Subcutaneous adipose tissue (tissue), 4 donors: ENCODE data around the gene OR14C36. TPM values are rescaled to one million over a fixed set of nuclear protein-coding genes. Genes with fewer than 3 reads are reported as not detected.

Source experiments
- CTCF ChIP-seq: fragments of 450-650 bp; IDR thresholded peaks from one replicate; pipeline ENCODE4 v1.5.1; 2016; ENCODE audit warnings: low read depth, mild to moderate bottlenecking, control low read depth, antibody characterized with exemption, moderate library complexity
- total RNA-seq, 4 donors: library from RNA; depleted of rRNA; stranded (reverse); fragments of >200 nt; gene quantifications; one replicate each; pipeline ENCODE4 v1.1.0, GENCODE V29; 2016

OR14C36 gene
- not detected for total RNA-seq

- TF ChIP-seq CTCF: no peak
Observed at GRCh38 chr1:248348475-248348874, at the start of gene OR14C36. OR14C36 (plus strand) TSS chr1:248348775; CDS start chr1:248348775, 0 bp downstream.

- no peak for TF ChIP-seq CTCF
Observed at GRCh38 chr1:248303324-248303723, 45.3 kb upstream of the OR14C36 start, which contains the start of gene OR2T12. OR2T12 (minus strand) TSS chr1:248303424; CDS start chr1:248295578, 7,846 bp downstream.

GRCh38 chr1:248306103-248306502 is 42.5 kb upstream of the OR14C36 start:
- no peak for TF ChIP-seq CTCF

GRCh38 chr1:248316796-248317195 is 31.8 kb upstream of the OR14C36 start:
- TF ChIP-seq CTCF: no peak

- TF ChIP-seq CTCF: no peak
Observed at GRCh38 chr1:248324468-248324867, 24.1 kb upstream of the OR14C36 start, which contains the start of gene OR2M7. OR2M7 (minus strand) TSS chr1:248324568; CDS start chr1:248324568, 0 bp downstream.

GRCh38 chr1:248343451-248343850 is 5.1 kb upstream of the OR14C36 start:
- TF ChIP-seq CTCF: no peak

GRCh38 chr1:248359415-248359814 is 10.8 kb downstream of the OR14C36 start:
- no peak for TF ChIP-seq CTCF
